Measurements from ENCODE around the gene VCY.
"Not testable (repeated sequence)": the region's sequence is repeated elsewhere in the genome, so short reads cannot be mapped to it uniquely, and the experiment has no call there.

VCY gene

DNA sequence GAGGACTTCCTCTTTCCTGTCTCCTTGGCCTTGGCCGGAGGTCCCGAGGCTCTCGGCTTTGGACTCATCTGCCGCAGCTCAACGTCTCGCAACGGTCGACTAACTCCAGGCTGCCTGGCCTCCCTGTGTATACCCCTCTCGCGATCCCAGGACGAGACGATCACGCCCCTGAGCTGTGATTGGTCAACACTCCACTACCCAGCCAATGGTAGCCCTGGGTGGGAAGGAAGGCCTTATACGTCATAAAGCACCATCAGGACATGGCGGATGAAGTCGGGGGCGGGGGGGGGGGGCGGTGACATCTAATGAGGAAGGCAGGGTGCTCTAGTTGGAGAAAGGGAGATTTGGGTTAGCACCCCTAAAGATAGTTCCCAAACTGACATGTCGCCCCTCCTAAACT is at the start of gene VCY:
TSS of gene VCY (minus strand) at position 101 of the 400 bp plus-strand sequence. CDS start at position 68, 33 bp downstream.
- not testable (repeated sequence) for DNase-seq (ENCODE audit: low spot score)

- DNase-seq (ENCODE audit: low spot score): not testable (repeated sequence)
These were observed 44.1 kb upstream of the VCY start for GRCh38 chrY:14030395-14030794.

- DNase-seq (ENCODE audit: low spot score): not testable (repeated sequence)
These were observed 25.6 kb upstream of the VCY start for GRCh38 chrY:14011916-14012315.

DNA sequence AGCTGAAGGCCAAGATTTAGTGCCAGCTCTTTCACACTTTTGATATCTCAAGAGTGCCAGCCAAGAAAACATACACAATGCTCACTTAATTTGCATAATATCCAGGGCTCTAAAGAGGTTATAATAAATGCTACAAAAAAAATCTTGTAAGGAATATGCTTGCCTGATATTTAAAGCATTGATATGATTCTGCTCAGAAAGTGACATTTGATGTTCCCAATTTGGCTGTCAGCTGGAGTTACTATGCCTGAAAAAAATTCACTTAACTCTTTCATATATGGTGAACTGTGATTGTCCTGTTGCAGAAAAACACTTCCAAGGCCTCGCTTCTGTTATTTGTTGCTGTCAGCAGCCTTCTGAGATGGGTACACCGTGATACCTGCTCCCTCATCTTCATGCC is 43.9 kb downstream of the VCY start:
- not testable (repeated sequence) for DNase-seq (ENCODE audit: low spot score)

Measured in ecto neural progenitor cell (in vitro differentiated cells).